UCSD-AML1 (cell line): Measurements from ENCODE around the gene OR6S1.
"Not testable (repeated sequence)": the region's sequence is repeated elsewhere in the genome, so short reads cannot be mapped to it uniquely, and the experiment has no call there.

Source experiments
- DNase-seq: peaks from one replicate; lab custom pipeline; 2025; ENCODE audit not compliant: unreplicated experiment; lab: John Stamatoyannopoulos, UW

Gene OR6S1

DNA sequence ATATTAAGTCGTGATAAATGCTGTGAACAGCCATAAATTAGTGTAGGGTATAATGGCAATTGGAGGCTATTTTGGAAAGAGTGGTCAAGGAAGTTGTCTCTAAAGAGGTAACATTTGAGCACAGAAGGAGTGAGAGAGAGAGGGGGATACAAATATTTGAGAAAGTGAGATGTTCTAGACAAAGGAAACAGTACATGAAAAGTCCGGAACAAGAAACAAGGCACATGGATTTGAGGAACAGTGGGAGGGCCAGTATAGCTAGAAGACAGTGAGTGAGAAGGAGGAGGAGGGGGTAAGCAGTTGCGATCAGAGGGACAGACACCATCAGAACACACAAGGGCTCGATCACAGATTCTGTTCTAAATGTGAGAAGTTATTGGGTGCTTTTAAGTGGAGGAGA lies 30.2 kb downstream of the OR6S1 start:
- DNase-seq = no peak

GRCh38 chr14:20610002-20610765 lies 31.3 kb downstream of the OR6S1 start:
- DNase-seq = peak; percentile 85

DNA sequence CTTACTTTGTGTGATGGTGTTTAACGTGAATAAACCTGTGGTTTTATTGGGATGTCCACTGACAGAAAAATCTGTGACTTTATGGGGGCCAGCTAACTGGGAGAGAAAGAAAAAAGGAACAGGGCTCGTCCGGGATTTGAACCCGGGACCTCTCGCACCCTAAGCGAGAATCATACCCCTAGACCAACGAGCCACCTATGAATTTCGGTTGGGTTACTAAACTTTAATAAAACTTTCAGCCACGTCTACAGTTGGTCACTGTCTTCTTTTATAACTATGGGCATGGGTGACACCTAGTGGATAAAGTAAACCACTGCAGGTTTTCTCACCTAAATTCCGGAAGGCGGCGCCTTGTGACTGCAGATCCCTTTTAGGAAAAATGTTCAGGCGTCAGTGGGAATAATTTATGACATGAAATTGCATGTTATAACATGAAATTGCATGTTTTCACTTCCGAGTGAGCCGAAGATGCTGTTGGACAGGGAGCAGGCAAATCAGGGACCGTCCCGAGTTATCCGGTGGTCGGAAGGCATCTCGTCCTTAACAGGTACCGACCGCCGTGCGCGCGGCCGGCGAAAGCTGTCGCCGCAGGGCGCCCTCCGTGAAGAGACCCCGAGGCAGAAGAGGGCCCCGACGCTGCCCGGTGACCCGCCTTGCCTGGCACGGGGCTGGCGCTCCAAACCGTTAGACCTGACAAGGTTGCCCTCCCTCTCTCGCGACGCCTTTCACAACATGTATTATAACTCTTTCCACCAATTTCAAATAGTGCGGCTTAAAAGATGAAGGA lies 32.1 kb downstream of the OR6S1 start:
- DNase-seq = peak; percentile 61

DNA sequence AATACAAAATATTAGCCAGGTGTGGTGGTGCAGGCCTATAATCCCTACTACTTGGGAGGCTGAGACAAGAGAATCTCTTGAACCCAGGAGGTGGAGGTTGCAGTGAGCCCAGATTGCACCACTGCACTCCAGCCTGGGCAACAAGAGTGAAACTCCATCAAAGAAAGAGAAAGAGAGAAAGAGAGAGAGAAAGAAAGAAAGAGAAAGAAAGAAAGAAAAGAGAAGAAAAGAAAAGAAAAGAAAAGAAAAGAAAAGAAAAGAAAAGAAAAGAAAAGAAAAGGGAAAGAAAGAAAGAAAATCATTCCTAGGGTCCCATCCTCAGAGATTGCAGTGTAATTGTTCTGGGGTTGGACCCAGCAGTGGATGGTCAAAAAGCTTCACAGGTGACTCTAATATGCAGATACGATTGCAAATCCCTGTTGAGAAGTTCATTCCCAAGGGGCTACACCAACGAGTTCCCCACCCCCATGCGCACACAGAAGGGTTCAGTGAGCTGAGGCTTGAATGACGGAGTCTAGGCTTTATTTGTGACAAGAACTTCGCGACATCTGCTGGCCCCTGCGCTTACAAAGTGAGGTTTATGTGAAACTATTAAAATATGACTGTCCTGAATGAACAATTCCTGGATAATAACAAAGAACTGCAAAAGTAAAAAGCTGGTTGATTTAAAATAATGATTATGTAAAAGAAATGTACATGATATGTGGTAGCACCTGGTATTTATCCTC lies 32.9 kb downstream of the OR6S1 start:
- no peak for DNase-seq

GRCh38 chr14:20607617-20608016 lies 33.9 kb downstream of the OR6S1 start:
- DNase-seq = no peak

GRCh38 chr14:20606902-20607242 lies 34.6 kb downstream of the OR6S1 start:
- no peak for DNase-seq

DNA sequence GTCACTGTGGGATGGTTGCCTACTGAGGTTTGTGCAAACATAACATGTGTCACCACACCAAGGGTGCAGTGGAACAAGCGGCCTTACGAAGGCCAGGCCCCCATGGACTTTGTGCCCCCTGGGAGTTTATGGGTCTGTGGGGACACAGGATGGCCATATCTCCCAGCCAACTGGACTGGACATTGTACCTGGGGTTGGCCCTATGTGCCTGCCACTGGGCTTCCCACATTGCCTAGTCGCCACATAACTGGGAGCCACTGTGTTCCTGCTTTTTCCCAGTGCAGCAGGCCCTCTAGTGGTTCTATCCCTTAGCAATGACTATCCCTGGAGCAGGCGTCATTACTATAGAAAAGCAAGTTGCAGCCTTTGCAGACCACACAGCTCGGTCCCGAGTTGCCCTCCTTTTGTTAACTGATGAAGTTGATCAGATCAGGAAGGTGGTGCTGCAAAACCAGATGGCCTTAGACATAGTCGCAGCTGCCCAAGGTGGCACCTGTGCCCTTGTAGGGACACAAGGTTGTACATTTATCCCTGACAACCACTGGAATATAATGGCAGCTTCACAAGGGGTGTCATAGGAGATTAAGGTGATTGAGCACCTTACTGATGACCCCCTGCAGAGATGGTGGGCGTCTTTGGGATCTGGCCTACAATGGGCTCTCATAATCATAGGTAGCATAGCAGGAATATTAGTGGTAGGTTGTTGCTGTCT lies 35.1 kb downstream of the OR6S1 start:
- peak; percentile 62 for DNase-seq

GRCh38 chr14:20603813-20604690 lies 37.4 kb downstream of the OR6S1 start:
- no peak for DNase-seq

GRCh38 chr14:20602583-20602982 lies 38.9 kb downstream of the OR6S1 start:
- DNase-seq = no peak

DNA sequence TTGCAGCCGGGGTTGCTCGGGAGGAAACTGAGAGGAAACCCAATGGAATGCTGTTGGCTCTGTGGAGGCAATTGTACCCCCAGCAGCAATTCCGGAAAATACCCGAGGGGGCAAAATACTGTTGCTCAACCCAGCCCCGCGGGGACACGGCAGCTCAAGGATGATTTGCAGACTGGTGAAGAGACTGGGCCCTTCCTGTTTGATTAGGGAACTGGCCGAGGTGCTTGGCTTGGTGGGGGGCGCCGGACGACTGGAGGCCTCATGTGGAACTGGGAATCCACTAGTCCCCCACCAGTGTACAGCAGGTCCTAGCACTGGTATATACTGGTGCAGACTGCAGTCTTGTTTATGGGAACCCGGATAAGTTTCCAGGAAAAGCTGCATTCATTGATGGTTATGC lies 40.0 kb downstream of the OR6S1 start:
- no peak for DNase-seq

- no peak for DNase-seq
These were observed 44.4 kb downstream of the OR6S1 start for GRCh38 chr14:20597108-20597507.

DNA sequence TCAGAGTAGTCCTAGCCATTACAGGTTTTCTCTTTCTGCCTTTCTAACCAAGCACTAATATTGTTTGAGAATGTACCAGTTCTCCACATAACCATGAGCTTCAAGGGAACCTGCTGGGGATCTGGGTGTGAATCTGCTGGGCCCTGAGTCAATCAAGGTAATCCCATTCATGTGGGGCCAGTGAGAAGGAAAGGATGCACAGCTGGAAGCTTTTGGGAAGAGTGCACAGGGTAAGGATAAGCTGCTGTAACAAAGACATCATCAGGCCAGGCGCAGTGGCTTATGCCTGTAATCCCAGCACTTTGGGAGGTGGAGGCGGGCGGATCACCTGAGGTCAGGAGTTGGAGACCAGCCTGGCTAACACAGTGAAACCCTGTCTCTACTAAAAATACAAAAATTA lies 45.8 kb downstream of the OR6S1 start:
- DNase-seq = not testable (repeated sequence)

DNA sequence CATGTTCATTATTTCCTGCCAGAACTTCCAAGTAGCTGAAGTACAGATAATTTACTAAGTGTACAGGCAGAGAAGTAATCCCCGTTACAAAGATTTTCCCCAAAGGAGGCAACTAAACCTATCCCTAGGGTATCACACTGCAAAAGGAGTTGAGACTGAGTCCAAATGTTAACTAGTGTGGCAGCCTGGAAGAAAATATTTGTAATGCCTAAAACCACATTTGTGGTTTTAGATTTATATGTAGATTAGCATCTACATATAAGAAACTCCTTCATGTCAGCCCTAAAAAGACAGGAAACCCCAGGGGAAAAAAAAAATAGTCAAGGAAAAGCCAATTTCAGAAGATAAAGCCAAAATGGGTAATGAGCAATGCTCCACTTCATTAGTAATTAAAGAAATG lies 48.9 kb downstream of the OR6S1 start:
- DNase-seq = no peak

- DNase-seq = no peak
These were observed 50.3 kb downstream of the OR6S1 start, which contains the start of gene RNASE12 for GRCh38 chr14:20591235-20591634. Gene RNASE12, minus strand, starts transcription at chr14:20591376. Its CDS starts 653 bp downstream, at chr14:20590723.
